CD4-positive, alpha-beta memory T cell (primary cell): ENCODE measurements around the gene ENTREP1. TPM values are rescaled to one million over a fixed set of nuclear protein-coding genes. Genes with fewer than 3 reads are reported as not detected.

Experiments used
- CTCF ChIA-PET: fragments of 350-600 bp; sonication (Branson Sonifier 250); formaldehyde crosslinking; loops from one replicate; lab custom pipeline; 2021; ENCODE audit warnings: inconsistent platforms; ENCODE audit not compliant: partially characterized antibody; lab: Charles Lee
- POLR2A ChIA-PET: fragments of 350-600 bp; sonication (Branson Sonifier 250); formaldehyde crosslinking; loops from one replicate; lab custom pipeline; 2021; ENCODE audit not compliant: partially characterized antibody; lab: Charles Lee
- DNase-seq, 5 donors: peaks; one replicate each; pipeline versions ENCODE4 v3.0.0 to v3.0.0-alpha.2; 2020 to 2022; ENCODE audit warnings: mixed read lengths in 1 of 5
- H3K27ac ChIP-seq: one replicate; pipeline ENCODE4 v1.7.0; 2013; ENCODE audit warnings: low read depth, low read length
- H3K27me3 ChIP-seq: 2 replicates; pipeline ENCODE4 v1.7.0; 2013; ENCODE audit warnings: mild to moderate bottlenecking, low read length, moderate library complexity; ENCODE audit not compliant: insufficient read depth
- H3K36me3 ChIP-seq: 2 replicates; pipeline ENCODE4 v1.7.0; 2013; ENCODE audit warnings: mild to moderate bottlenecking, low read length, moderate library complexity; ENCODE audit not compliant: insufficient read depth
- H3K4me1 ChIP-seq: 2 replicates; pipeline ENCODE4 v1.7.0; 2013; ENCODE audit warnings: mild to moderate bottlenecking, low read length, moderate library complexity; ENCODE audit not compliant: insufficient read depth
- H3K4me3 ChIP-seq, 2 donors: one replicate each; pipeline ENCODE4 v1.7.0; 2013; ENCODE audit warnings: low read length in 2 of 2, mild to moderate bottlenecking in 1 of 2
- H3K9me3 ChIP-seq, 2 donors: one replicate each; pipeline ENCODE4 v1.7.0; 2013; ENCODE audit warnings: low read length in 2 of 2, control low read depth in 1 of 2; ENCODE audit not compliant: control insufficient read depth in 1 of 2
- H3K27ac Mint-ChIP-seq, 7 donors: one replicate each; pipeline ENCODE4 v1.8.0; 2020 to 2021; ENCODE audit warnings: mixed read lengths in 7 of 7, mild to moderate bottlenecking in 6 of 7, inconsistent platforms in 3 of 7, moderate library complexity in 3 of 7
- H3K27me3 Mint-ChIP-seq, 2 donors: one replicate each; pipeline ENCODE4 v1.8.0; 2020 to 2021; ENCODE audit warnings: mixed read lengths in 2 of 2
- H3K36me3 Mint-ChIP-seq, 2 donors: one replicate each; pipeline ENCODE4 v1.8.0; 2020 to 2021; ENCODE audit warnings: mixed read lengths in 2 of 2, inconsistent platforms in 1 of 2, mild to moderate bottlenecking in 1 of 2
- H3K4me1 Mint-ChIP-seq, 4 donors: one replicate each; pipeline ENCODE4 v1.8.0; 2020 to 2021; ENCODE audit warnings: mixed read lengths in 4 of 4, mild to moderate bottlenecking in 1 of 4
- H3K4me3 Mint-ChIP-seq, 8 donors: one replicate each; pipeline ENCODE4 v1.8.0; 2020 to 2021; ENCODE audit warnings: mixed read lengths in 8 of 8, mild to moderate bottlenecking in 7 of 8, moderate library complexity in 6 of 8, inconsistent platforms in 3 of 8
- H3K9me3 Mint-ChIP-seq, 8 donors: one replicate each; pipeline ENCODE4 v1.8.0; 2020 to 2021; ENCODE audit warnings: mixed read lengths in 8 of 8, mild to moderate bottlenecking in 5 of 8, inconsistent platforms in 3 of 8, moderate library complexity in 1 of 8
- intact Hi-C: fragments of 100-400 bp; cut with micrococcal nuclease; formaldehyde crosslinking; loops from one replicate; pipeline ENCODE4 v1.15.1; 2023
- polyA plus RNA-seq, 2 donors: library from polyadenylated mRNA; unstranded; fragments of 300-500 nt; fragmentation: Illumina TruSeq; gene quantifications; one replicate each; pipeline ENCODE4 v1.2.3, GENCODE V29; 2021
- total RNA-seq, 2 experiments: library from RNA; stranded (reverse); gene quantifications; one replicate each; pipeline ENCODE4 v1.2.3, GENCODE V29; 2021

ENTREP1 gene
- total and polyA plus RNA-seq, 4 experiments from 2014 or later = 0.20 to 0.24 TPM; not detected in 2

DNA sequence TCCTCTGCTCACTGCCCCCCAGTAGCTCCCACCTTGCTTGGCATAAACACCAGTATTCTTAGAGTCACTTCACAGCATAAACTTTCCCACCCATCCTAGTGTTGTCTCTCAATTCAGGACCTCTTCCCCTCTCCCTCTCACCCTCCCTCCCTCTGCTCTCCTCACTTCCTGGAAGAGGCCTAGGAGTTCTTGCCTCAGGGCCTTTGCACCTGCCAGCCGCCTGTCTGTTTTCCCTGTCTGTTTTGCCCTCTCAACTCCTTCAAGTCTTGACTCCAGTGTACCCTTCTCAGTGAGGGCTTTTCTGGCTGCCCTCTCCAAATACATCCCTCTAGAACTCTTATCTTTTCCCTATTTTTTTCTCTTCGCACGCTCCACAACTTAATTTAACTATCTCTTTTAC, 86.2 kb downstream of the ENTREP1 start:
- Mint-ChIP-seq H3K4me1 (no peaks in the 10 kb centered on the region), H3K4me3 (no peak overlapping the region), H3K27me3 (peaks cover 1 to 3% of the 10 kb centered on the region in 2 donors), H3K9me3 (peaks cover 0 to 5% (median 0%) of the 10 kb centered on the region in 8 donors), H3K36me3 (no peaks in the 10 kb centered on the region), H3K27ac (no peak overlapping the region)
- no peak overlapping the region for H3K27ac ChIP-seq
- H3K9me3 ChIP-seq = no peaks in the 10 kb centered on the region
- H3K4me3 ChIP-seq = no peak overlapping the region
- H3K36me3 ChIP-seq = no peaks in the 10 kb centered on the region
- intact Hi-C loops = no loop called here
- H3K27me3 ChIP-seq = no peaks in the 10 kb centered on the region
- H3K4me1 ChIP-seq = no peaks in the 10 kb centered on the region
- no peak for DNase-seq
- POLR2A ChIA-PET = no interaction called here
- CTCF ChIA-PET = no interaction called here

DNA sequence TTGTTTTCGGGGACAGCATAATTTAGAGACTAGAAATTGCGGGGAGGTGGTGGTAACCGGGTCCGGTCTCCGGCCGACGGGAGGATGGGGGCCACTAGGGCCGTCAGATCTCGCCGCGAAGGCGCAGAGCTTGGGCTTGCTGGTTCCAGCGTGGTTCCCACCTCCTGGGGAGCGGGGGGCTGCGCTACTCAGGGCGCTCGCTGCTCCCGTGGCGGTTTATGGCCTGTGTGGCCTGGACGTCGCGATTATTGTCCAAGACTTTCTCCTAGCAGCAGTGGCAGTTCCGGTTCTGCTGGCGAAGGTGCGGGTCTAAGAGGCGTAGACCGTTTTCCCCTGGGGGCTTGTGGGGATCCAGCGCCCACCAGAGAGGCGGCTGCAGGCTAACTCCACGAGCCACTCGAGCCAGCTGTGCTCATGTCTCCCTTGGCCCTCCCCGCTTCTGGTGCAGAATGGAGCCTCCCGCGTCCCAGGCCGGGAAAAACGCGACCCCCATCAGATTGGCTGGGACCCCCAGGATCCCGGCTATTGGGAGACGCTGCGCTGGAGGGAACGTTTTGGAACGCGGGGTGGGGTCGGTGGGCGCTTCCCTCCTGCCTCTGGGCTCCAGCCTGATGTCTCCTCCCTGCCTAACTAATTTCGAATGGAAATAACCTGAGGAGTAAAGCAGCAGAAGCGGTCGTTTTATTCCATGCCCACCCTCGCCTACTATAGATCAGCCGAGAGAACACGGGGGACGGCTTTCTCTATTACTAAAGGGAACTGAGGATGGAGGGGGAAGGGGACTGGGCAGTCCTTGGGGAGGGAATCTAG, 87.1 kb downstream of the ENTREP1 start:
- CTCF ChIA-PET = interaction anchor here (2.0 kb wide), 1 partner anchor 10 kb away, joined by 14 read pairs; no protein-coding TSS in a partner anchor

DNA sequence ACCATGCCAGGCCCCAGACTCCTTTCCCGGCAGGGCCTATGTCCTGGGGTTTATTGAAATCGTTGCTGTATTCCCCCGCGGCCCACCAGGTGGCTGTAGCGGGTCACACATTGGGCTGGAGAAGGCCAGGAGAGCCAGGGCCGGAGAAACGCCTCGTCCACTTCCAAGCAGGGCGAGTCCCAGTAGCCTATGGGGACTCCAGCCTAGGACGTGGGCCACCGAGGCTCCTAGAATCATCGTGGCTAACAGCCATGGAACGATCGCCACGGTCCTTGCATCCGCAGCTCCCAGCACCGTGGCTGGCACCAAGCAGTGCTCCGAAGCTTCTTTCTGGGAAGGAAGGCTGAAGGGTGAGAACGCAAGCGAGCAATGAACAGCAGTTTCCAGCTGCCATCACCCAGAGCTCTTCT, 87.7 kb downstream of the ENTREP1 start:
- ChIA-PET POLR2A (no interaction called here), CTCF (interaction anchor here (2.0 kb wide), 1 partner anchor 9 kb away, joined by 14 read pairs; no protein-coding TSS in a partner anchor)
- peaks cover 1 to 3% of the 10 kb centered on the region in 2 donors for H3K27me3 Mint-ChIP-seq
- no peaks in the 10 kb centered on the region for H3K4me1 ChIP-seq
- no peaks in the 10 kb centered on the region for H3K36me3 Mint-ChIP-seq
- no peaks in the 10 kb centered on the region for H3K27me3 ChIP-seq
- H3K4me1 Mint-ChIP-seq = no peaks in the 10 kb centered on the region
- H3K4me3 ChIP-seq = no peak overlapping the region
- no peak for DNase-seq
- H3K27ac ChIP-seq = no peak overlapping the region
- intact Hi-C loops = no loop called here
- no peak overlapping the region for H3K27ac Mint-ChIP-seq
- no peak overlapping the region for H3K4me3 Mint-ChIP-seq
- H3K9me3 Mint-ChIP-seq = peaks cover 0 to 5% (median 0%) of the 10 kb centered on the region in 8 donors
- no peaks in the 10 kb centered on the region for H3K9me3 ChIP-seq
- H3K36me3 ChIP-seq = no peaks in the 10 kb centered on the region

More for the DNA sequence above, 87.1 kb downstream of the ENTREP1 start:
- Mint-ChIP-seq H3K27ac (no peak overlapping the region), H3K4me1 (no peaks in the 10 kb centered on the region), H3K4me3 (no peak overlapping the region), H3K27me3 (peaks cover 1 to 3% of the 10 kb centered on the region in 2 donors), H3K9me3 (peaks cover 0 to 5% (median 0%) of the 10 kb centered on the region in 8 donors), H3K36me3 (no peaks in the 10 kb centered on the region)
- POLR2A ChIA-PET = no interaction called here
- Histone ChIP-seq H3K4me1 (no peaks in the 10 kb centered on the region), H3K27me3 (no peaks in the 10 kb centered on the region), H3K9me3 (no peaks in the 10 kb centered on the region), H3K36me3 (no peaks in the 10 kb centered on the region), H3K27ac (no peak overlapping the region), H3K4me3 (no peak overlapping the region)
- no peak for DNase-seq
- intact Hi-C loops = no loop called here

- CTCF ChIA-PET = interaction anchor here (1.0 to 5.8 kb wide), 10 partner anchors 8 to 691 kb away, joined by 3 to 49 read pairs (median 12); no protein-coding TSS in a partner anchor
- Histone ChIP-seq H3K27me3 (no peaks in the 10 kb centered on the region), H3K4me3 (no peak overlapping the region), H3K36me3 (no peaks in the 10 kb centered on the region), H3K27ac (no peak overlapping the region), H3K9me3 (no peaks in the 10 kb centered on the region), H3K4me1 (no peaks in the 10 kb centered on the region)
- no peak for DNase-seq
- Mint-ChIP-seq H3K9me3 (peaks cover 0 to 5% (median 0%) of the 10 kb centered on the region in 8 donors), H3K4me1 (peaks cover 0 to 4% (median under 1%) of the 10 kb centered on the region in 4 donors), H3K27ac (no peak overlapping the region), H3K4me3 (no peak overlapping the region), H3K27me3 (peaks cover 4 to 16% of the 10 kb centered on the region in 2 donors), H3K36me3 (no peaks in the 10 kb centered on the region)
- POLR2A ChIA-PET = no interaction called here
- intact Hi-C loops = loop anchor here (5.0 kb wide), 1 partner anchor 1182 kb away; no protein-coding TSS in a partner anchor
Observed at GRCh38 chr9:69420611-69421270, 95.7 kb downstream of the ENTREP1 start.

- no peaks in the 10 kb centered on the region for H3K4me1 ChIP-seq
- Mint-ChIP-seq H3K27ac (no peak overlapping the region), H3K4me1 (peaks cover 0 to 4% (median under 1%) of the 10 kb centered on the region in 4 donors), H3K4me3 (no peak overlapping the region), H3K36me3 (no peaks in the 10 kb centered on the region), H3K27me3 (peaks cover 4 to 18% of the 10 kb centered on the region in 2 donors), H3K9me3 (peaks cover 0 to 5% (median 0%) of the 10 kb centered on the region in 8 donors)
- CTCF ChIA-PET = interaction anchor here (0.6 to 5.8 kb wide), 27 partner anchors 8 to 1180 kb away, joined by 3 to 49 read pairs (median 4); no protein-coding TSS in a partner anchor
- POLR2A ChIA-PET = no interaction called here
- intact Hi-C loops = loop anchor here (2.0 to 5.0 kb wide), 3 partner anchors 127 to 1180 kb away; no protein-coding TSS in a partner anchor
- H3K4me3 ChIP-seq = no peak overlapping the region
- no peaks in the 10 kb centered on the region for H3K27me3 ChIP-seq
- peak in 4 of 5 donors; percentile 41 to 46 (median 44) for DNase-seq
- no peaks in the 10 kb centered on the region for H3K36me3 ChIP-seq
- no peaks in the 10 kb centered on the region for H3K9me3 ChIP-seq
- no peak overlapping the region for H3K27ac ChIP-seq
Observed at GRCh38 chr9:69421908-69422801, 97.1 kb downstream of the ENTREP1 start.

GRCh38 chr9:69425136-69425801, 100.3 kb downstream of the ENTREP1 start:
- intact Hi-C loops = no loop called here

More at GRCh38 chr9:69425136-69425801, 100.3 kb downstream of the ENTREP1 start:
- Mint-ChIP-seq H3K27ac (no peak overlapping the region), H3K27me3 (peaks cover 0 to 16% of the 10 kb centered on the region in 2 donors), H3K4me3 (no peak overlapping the region), H3K9me3 (peaks cover 0 to 5% (median 0%) of the 10 kb centered on the region in 8 donors), H3K4me1 (peaks cover 0 to 4% (median under 1%) of the 10 kb centered on the region in 4 donors), H3K36me3 (no peaks in the 10 kb centered on the region)
- H3K27ac ChIP-seq = no peak overlapping the region
- no peaks in the 10 kb centered on the region for H3K36me3 ChIP-seq
- POLR2A ChIA-PET = no interaction called here
- no peak overlapping the region for H3K4me3 ChIP-seq
- H3K4me1 ChIP-seq = no peaks in the 10 kb centered on the region
- H3K9me3 ChIP-seq = no peaks in the 10 kb centered on the region
- H3K27me3 ChIP-seq = no peaks in the 10 kb centered on the region
- CTCF ChIA-PET = interaction anchor here (1.4 kb wide), 1 partner anchor 686 kb away, joined by 8 read pairs; no protein-coding TSS in a partner anchor
- DNase-seq = no peak
